ENCODE data around the gene ACADVL.
"Not testable (repeated sequence)": the region's sequence is repeated elsewhere in the genome, so short reads cannot be mapped to it uniquely, and the experiment has no call there.

Gene ACADVL

DNA sequence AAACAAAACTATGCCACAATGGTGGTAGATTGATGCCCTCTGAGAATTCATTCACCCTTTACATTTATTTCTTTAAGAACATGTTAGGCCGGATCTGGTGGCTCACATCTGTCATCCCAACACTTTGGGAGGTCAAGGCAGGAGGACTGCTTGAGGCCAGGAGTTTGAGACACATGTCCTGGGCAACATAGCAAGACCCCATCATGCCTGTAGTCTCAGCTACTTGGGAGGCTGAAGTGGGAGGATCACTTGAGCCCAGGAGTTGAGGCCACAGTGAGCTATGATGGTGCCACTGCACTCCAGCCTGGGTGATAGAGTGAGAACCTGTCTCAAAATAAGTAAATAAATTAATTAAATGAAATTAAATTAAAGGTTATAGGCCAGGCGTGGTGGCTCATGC is 37.6 kb upstream of the ACADVL start:
- DNase-seq (ENCODE audit: low spot score in 2 of 2); H3K4me1 Mint-ChIP-seq; H3K4me3 Mint-ChIP-seq; H3K9me3 Mint-ChIP-seq; ATAC-seq (ENCODE audit: low read depth); H3K27me3 Mint-ChIP-seq; H3K36me3 Mint-ChIP-seq; H3K27ac Mint-ChIP-seq: not testable (repeated sequence)

GRCh38 chr17:7183433-7184090 is 36.2 kb upstream of the ACADVL start:
- no peak overlapping the region for H3K4me3 Mint-ChIP-seq
- ATAC-seq (ENCODE audit: low read depth) (no peak), DNase-seq (ENCODE audit: low spot score in 2 of 2) (no peak)
- no peaks in the 10 kb centered on the region for H3K36me3 Mint-ChIP-seq
- H3K4me1 Mint-ChIP-seq, result peaks cover 4% of the 10 kb centered on the region
- H3K9me3 Mint-ChIP-seq, result no peaks in the 10 kb centered on the region
- H3K27ac Mint-ChIP-seq, result no peak overlapping the region
- H3K27me3 Mint-ChIP-seq, result no peaks in the 10 kb centered on the region

GRCh38 chr17:7184091-7184488 is 35.6 kb upstream of the ACADVL start:
- Mint-ChIP-seq H3K36me3 (no peaks in the 10 kb centered on the region), H3K9me3 (no peaks in the 10 kb centered on the region), H3K4me1 (peaks cover 4% of the 10 kb centered on the region), H3K4me3 (no peak overlapping the region), H3K27ac (no peak overlapping the region), H3K27me3 (no peaks in the 10 kb centered on the region)
- no peak for ATAC-seq (ENCODE audit: low read depth)
- DNase-seq (ENCODE audit: low spot score in 2 of 2), result no peak

DNA sequence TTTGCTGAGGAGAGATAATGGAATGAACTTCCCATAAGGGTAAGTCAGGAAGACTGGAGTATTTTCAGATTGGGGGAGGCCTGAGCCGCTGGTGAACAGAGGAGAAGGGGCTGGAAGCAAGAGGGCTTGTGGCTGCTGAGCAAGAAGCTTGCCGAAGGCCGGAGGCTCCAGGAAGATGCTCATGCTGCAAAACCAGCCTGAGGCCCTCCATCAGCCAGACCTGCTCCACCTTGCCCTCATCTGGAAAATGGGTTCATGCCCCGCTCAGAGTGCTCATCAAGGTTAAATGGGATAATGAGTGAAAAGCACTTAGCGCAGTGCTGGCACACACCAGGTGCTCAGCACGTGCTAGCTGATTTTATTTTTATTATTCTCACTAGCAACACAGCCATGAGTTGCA is 35.1 kb upstream of the ACADVL start:
- no peaks in the 10 kb centered on the region for H3K27me3 Mint-ChIP-seq
- no peak overlapping the region for H3K27ac Mint-ChIP-seq
- DNase-seq (ENCODE audit: low spot score in 2 of 2), result no peak
- peaks cover 4% of the 10 kb centered on the region for H3K4me1 Mint-ChIP-seq
- H3K36me3 Mint-ChIP-seq, result no peaks in the 10 kb centered on the region
- no peak overlapping the region for H3K4me3 Mint-ChIP-seq
- no peak for ATAC-seq (ENCODE audit: low read depth)
- H3K9me3 Mint-ChIP-seq, result no peaks in the 10 kb centered on the region

GRCh38 chr17:7186241-7186640 is 33.5 kb upstream of the ACADVL start:
- H3K27ac Mint-ChIP-seq, result no peak overlapping the region
- no peak for DNase-seq (ENCODE audit: low spot score in 2 of 2)
- no peaks in the 10 kb centered on the region for H3K27me3 Mint-ChIP-seq
- H3K36me3 Mint-ChIP-seq, result no peaks in the 10 kb centered on the region
- peak; percentile 37 for ATAC-seq (ENCODE audit: low read depth)
- H3K4me1 Mint-ChIP-seq, result peaks cover 4% of the 10 kb centered on the region
- no peaks in the 10 kb centered on the region for H3K9me3 Mint-ChIP-seq
- H3K4me3 Mint-ChIP-seq, result no peak overlapping the region

- H3K27me3 Mint-ChIP-seq, result peaks cover 4% of the 10 kb centered on the region
- no peak for ATAC-seq (ENCODE audit: low read depth)
- no peak overlapping the region for H3K27ac Mint-ChIP-seq
- H3K4me1 Mint-ChIP-seq, result peaks cover 4% of the 10 kb centered on the region
- H3K4me3 Mint-ChIP-seq, result no peak overlapping the region
- H3K9me3 Mint-ChIP-seq, result no peaks in the 10 kb centered on the region
- DNase-seq (ENCODE audit: low spot score in 2 of 2), result no peak
- H3K36me3 Mint-ChIP-seq, result peaks cover 5% of the 10 kb centered on the region
These were observed 29.3 kb upstream of the ACADVL start for GRCh38 chr17:7190276-7190917.

- no peak for ATAC-seq (ENCODE audit: low read depth)
- H3K27ac Mint-ChIP-seq, result no peak overlapping the region
- H3K4me1 Mint-ChIP-seq, result peaks cover 4% of the 10 kb centered on the region
- DNase-seq (ENCODE audit: low spot score in 2 of 2), result no peak
- no peak overlapping the region for H3K4me3 Mint-ChIP-seq
- peaks cover 4% of the 10 kb centered on the region for H3K27me3 Mint-ChIP-seq
- H3K9me3 Mint-ChIP-seq, result no peaks in the 10 kb centered on the region
- peaks cover 5% of the 10 kb centered on the region for H3K36me3 Mint-ChIP-seq
These were observed 28.7 kb upstream of the ACADVL start for GRCh38 chr17:7191069-7191468.

GRCh38 chr17:7191571-7192270 is 28.0 kb upstream of the ACADVL start:
- peak; percentile 54 for ATAC-seq (ENCODE audit: low read depth)
- no peak for DNase-seq (ENCODE audit: low spot score in 2 of 2)
- no peak overlapping the region for H3K4me3 Mint-ChIP-seq
- H3K9me3 Mint-ChIP-seq, result no peaks in the 10 kb centered on the region
- H3K27ac Mint-ChIP-seq, result no peak overlapping the region
- no peaks in the 10 kb centered on the region for H3K4me1 Mint-ChIP-seq
- peaks cover 5% of the 10 kb centered on the region for H3K36me3 Mint-ChIP-seq
- peaks cover 4% of the 10 kb centered on the region for H3K27me3 Mint-ChIP-seq

- Mint-ChIP-seq H3K4me1 (no peaks in the 10 kb centered on the region), H3K9me3 (no peaks in the 10 kb centered on the region), H3K27ac (no peak overlapping the region), H3K36me3 (peaks cover 5% of the 10 kb centered on the region), H3K4me3 (no peak overlapping the region), H3K27me3 (peaks cover 4% of the 10 kb centered on the region)
- ATAC-seq (ENCODE audit: low read depth) (no peak), DNase-seq (ENCODE audit: low spot score in 2 of 2) (no peak)
These were observed 27.3 kb upstream of the ACADVL start for GRCh38 chr17:7192271-7192937.

GRCh38 chr17:7195971-7196370 is 23.8 kb upstream of the ACADVL start:
- DNase-seq (ENCODE audit: low spot score in 2 of 2) (no peak), ATAC-seq (ENCODE audit: low read depth) (no peak)
- Mint-ChIP-seq H3K27ac (no peak overlapping the region), H3K36me3 (peaks cover 5% of the 10 kb centered on the region), H3K27me3 (peaks cover 4% of the 10 kb centered on the region), H3K4me3 (no peak overlapping the region), H3K4me1 (no peaks in the 10 kb centered on the region), H3K9me3 (no peaks in the 10 kb centered on the region)

DNA sequence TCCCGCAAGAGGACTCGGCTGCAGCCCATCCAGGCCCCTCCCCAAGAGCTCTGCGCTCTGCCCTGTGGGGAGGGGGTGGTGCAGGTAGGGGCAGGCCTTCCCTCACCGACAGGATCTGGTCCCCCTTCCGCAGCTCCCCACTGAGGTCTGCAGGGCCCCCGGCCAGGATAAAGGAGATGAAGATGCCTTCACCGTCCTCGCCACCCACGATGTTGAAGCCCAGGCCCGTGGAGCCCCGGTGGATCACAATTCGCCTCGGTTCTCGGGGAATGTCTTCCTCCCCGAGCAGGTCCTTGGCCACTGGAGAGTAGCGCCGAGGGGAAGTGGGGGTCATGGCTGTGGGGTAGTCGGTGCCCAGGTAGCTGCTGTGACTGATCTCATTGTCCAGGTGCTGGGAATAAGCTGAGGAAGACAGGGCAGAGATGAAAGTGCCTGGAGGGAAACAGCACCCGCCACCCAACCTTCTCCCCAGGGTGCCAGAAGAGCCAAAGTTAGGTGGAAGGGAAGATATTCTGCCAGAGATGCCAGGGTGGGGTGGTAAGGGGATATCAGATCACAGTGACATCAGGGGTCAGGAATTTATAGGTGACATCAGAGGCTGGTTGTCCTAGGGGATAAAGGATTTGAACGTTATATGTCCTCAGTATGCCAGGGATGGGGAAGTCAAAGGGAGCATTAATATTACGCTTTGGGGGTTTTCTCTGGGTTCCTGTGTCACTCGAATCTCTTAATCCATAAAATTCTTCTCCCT is 22.9 kb upstream of the ACADVL start:
- no peak for DNase-seq (ENCODE audit: low spot score in 2 of 2)
- no peak overlapping the region for H3K4me3 Mint-ChIP-seq
- peaks cover 5% of the 10 kb centered on the region for H3K36me3 Mint-ChIP-seq
- no peaks in the 10 kb centered on the region for H3K9me3 Mint-ChIP-seq
- peaks cover 4% of the 10 kb centered on the region for H3K27me3 Mint-ChIP-seq
- H3K27ac Mint-ChIP-seq, result no peak overlapping the region
- no peak for ATAC-seq (ENCODE audit: low read depth)
- no peaks in the 10 kb centered on the region for H3K4me1 Mint-ChIP-seq

DNA sequence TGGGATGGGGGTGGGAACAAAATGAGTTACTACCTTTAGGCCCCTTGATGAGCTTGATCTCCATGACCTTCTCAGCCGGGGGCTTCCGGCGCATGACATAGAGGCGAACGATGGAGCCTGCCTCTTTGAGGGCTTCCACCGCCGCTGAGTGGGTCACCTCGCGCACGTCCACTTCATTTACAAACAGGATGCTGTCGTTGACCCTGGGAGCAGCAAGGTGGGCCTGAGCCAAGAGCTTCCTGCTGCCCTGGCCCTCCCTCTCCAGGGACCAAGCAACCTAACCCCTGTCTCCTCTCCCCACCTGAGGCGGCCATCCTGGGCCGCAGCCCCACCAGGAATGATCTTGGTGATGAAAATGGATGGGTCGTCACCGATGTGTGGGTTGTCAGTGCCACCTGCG is 16.3 kb upstream of the ACADVL start:
- ATAC-seq (ENCODE audit: low read depth) (no peak), DNase-seq (ENCODE audit: low spot score in 2 of 2) (no peak)
- Mint-ChIP-seq H3K27ac (peak overlapping the region; percentile 95), H3K27me3 (peaks cover 2% of the 10 kb centered on the region), H3K4me3 (peak overlapping the region; percentile 70), H3K9me3 (no peaks in the 10 kb centered on the region), H3K36me3 (no peaks in the 10 kb centered on the region), H3K4me1 (peaks cover 31% of the 10 kb centered on the region)

DNA sequence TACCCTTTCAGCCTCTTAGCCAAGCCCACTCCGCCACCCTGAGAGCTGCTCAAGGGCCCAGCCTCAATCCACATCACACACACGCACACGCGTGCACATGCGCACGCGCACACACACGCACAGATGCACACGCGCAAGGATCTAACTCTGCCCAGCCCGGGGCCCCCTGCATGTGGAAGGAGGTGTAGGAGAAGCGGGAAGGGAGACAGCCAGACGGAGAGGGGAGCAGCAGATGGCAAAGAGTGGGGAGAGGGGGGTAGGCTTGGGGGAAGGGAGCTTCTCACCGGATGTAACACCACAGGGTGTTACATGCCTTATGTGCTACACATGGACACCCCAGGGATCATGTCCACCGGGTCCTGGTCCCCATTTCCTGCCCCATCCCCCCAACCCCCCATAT is 15.4 kb upstream of the ACADVL start:
- Mint-ChIP-seq H3K36me3 (no peaks in the 10 kb centered on the region), H3K4me1 (peaks cover 33% of the 10 kb centered on the region), H3K27ac (peak overlapping the region; percentile 95), H3K9me3 (no peaks in the 10 kb centered on the region), H3K27me3 (peaks cover 5% of the 10 kb centered on the region), H3K4me3 (peak overlapping the region; percentile 76)
- DNase-seq (ENCODE audit: low spot score in 2 of 2) (no peak), ATAC-seq (ENCODE audit: low read depth) (no peak)

Data from memory B cell (primary cell).